GM21423 (cell line): ENCODE measurements around the gene NKX2-1.

ENCODE experiments used
- ATAC-seq: cut with Tn5 transposase; IDR thresholded peaks from one replicate; pipeline ENCODE4 v1.9.1; 2021; ENCODE audit warnings: mild to moderate bottlenecking, moderate library complexity; ENCODE audit not compliant: unreplicated experiment

NKX2-1 gene

GRCh38 chr14:36518031-36518585, 1.9 kb downstream of the NKX2-1 start:
- ATAC-seq: no peak

GRCh38 chr14:36517242-36518030, 2.6 kb downstream of the NKX2-1 start:
- no peak for ATAC-seq

DNA sequence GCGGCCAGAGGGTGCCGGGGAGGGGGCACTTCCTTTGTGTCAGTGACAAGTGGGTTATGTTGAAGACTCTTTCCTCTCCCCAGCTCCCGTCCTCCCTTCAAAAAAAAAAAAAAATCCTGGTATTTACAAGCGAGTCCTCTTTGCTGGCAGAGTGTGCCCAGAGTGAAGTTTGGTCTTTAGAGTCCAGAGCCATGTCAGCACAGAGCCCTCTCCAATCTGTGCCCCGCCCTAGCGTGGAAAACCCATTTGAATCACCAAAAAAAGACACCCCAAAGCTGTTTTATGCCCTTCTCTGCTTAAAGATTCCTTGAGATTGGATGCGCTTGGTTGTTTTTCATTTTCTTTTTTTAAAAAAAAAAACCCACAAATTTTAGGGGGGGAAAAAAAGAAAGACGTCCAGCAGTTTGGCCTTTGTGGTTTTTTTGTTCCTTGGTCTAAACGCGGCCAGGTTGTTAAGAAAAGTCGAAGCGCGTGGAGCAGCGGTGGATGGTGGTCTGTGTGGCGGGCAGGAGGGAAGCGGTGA, 3.3 kb downstream of the NKX2-1 start:
- no peak for ATAC-seq

- no peak for ATAC-seq
These were observed 3.9 kb downstream of the NKX2-1 start for GRCh38 chr14:36515896-36516718.

GRCh38 chr14:36515105-36515593, 4.9 kb downstream of the NKX2-1 start:
- no peak for ATAC-seq

DNA sequence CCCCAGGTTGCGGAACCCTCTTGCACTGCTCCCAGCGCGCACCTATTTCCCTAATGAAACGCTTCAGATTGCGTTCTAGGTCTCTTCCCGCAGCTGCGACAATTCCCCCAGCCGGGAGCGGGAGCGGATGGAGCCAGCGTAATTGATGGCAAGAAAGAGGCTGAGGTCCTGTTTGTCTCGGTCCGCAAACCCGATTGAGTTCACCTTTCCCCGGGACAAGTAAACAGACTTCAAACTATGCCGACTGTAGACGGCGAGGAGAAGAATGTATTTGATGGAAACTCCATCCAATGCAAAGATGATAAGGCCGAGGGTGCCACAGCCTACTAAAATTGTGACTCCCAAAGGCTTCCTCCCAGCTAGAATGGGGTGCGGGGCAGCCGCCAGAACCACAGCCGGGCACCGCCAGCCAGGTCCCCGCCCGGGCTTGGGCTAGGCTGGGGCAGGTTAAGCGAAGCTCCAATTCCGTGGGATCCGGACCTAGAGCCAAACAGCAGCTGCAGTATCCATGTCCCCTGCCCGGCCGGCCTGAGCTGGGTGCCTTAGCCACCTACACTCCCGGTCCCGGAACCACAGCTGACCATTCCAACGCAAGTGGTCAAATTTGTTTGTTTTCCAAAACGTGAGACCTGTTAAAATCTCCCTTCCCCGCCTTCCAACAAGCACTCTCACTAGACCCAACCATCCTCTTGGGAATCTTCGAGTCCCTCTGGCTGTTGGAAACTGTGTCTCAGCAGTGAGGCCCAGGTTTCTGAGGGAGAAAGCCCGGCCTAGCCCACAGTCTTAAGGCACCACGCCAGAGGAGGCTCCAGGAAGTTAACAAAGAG, 5.5 kb downstream of the NKX2-1 start:
- no peak for ATAC-seq

DNA sequence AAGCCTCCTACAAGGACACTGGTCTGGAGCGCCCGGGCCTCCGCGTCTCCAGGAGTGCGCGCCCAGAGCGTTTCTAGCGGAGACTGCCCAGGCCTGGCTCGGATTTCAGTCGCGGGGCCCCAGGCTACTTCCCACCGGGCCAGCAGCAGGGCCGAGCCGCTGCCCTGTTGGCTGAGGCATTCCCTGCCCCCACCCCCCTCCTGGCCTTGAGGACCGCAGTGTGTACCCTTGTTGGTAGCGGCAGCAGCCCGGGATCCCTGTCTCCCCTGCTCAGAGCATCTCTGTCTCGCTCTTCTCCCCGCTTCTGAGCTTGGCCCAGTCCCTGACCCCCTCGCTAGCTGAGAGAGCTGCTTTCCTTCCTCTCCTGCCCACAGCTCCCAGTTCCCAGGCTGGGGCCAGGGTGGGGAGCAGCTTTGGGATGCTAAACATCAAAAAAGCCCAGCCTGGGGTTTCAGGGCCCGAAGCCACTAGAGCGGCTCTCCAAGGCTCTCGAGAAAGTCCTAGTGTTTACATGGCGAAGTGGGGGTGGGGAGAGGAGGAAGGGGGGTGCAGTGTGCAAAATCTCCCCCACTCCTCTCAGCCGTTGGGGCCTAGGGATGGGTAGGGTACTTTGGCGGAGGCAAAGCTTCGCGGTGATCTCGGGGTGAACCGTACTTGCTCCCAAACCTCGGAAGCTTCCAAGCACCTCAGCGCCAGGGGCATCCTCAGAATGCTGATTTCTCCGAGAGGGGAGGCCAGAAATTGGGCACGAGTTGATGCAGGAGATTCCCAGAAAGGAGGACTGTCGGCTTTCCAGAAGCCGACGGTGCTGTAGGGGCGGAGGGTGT, 6.4 kb downstream of the NKX2-1 start:
- no peak for ATAC-seq

GRCh38 chr14:36513012-36513420, 7.0 kb downstream of the NKX2-1 start:
- ATAC-seq: no peak

DNA sequence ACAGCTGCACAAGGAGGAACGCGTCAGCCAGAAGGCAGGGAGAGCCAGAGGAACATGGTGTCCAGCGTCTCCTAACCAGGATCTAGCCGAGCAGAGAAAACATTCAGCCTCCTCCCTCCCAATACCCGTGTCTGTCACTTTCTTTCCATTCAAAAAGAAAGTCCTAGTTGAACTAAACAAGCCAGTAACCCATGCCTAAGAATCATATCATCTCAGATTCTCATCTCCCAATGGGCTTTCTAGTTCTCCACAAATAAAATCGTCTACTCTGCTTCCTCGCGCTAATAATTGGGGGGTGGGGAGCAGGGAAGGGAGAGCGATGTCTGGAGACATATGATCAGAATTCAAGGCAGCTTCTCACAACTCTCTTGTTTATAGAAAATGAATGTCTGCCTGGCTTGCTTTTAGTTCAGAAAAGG, 7.4 kb downstream of the NKX2-1 start:
- no peak for ATAC-seq

- ATAC-seq: no peak
These were observed 7.9 kb downstream of the NKX2-1 start for GRCh38 chr14:36511981-36512584.

DNA sequence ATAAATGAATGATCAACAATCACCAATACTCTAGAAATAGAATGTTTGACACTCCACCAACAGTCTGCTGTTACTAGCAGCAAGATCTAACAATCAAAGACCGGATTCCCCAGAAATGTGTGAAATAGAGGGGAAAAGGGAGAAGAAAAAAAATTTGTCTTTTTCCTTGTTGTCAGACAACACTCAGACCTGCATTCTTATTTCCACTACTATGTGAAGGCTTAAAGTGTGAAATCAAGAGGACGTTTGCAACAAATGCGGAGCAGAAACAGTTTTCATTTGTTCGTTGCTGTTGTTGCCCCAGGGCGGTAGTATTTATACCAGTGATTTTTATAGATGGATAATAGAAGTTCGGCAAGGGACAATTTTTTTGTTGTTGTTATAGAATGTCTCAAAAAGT, 9.2 kb downstream of the NKX2-1 start:
- ATAC-seq: no peak

GRCh38 chr14:36510078-36510799, 9.8 kb downstream of the NKX2-1 start:
- ATAC-seq: no peak

GRCh38 chr14:36509069-36509917, 10.7 kb downstream of the NKX2-1 start:
- ATAC-seq: no peak

- ATAC-seq: no peak
These were observed 11.5 kb downstream of the NKX2-1 start for GRCh38 chr14:36508418-36509068.

DNA sequence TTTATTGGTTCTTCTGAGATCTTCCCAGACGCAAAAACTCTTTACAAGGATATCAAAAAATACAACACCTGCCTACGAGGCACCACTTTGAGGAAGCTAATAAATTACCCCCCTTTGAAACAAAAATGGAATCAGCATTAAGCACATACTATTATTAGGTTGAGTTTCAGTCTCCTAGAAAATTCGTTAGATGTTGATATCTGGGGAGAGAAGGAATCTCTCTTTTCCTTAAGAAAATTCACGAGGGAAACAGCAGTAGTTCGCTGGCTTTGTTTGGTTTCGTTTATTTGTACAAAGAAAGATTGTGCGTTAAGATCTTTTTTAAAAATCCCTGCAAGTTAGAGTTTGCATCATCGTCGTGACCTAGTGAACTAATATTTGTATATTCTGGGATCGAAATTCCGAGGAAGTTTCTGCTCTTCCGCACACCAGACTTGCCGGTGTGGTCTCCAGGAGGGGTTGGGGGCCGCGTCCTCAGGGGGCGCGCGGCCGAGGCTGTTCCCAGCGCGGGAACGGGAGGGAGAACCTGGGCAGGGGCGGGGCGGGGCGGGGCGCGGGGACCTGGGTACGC, 12.1 kb downstream of the NKX2-1 start:
- ATAC-seq: no peak

- ATAC-seq: no peak
These were observed 13.1 kb downstream of the NKX2-1 start for GRCh38 chr14:36506732-36507614.
